AG04450 (cell line): Measurements from ENCODE around the gene LAMC2. TPM values are rescaled to one million over a fixed set of nuclear protein-coding genes. Genes with fewer than 3 reads are reported as not detected.

Experiments
- CTCF ChIA-PET: fragments of 300-600, 350-600 bp; formaldehyde crosslinking; extraction: SDS; loops from one replicate; lab custom pipeline; 2022; ENCODE audit warnings: antibody characterized with exemption, inconsistent platforms; lab: Charles Lee
- POLR2A ChIA-PET: fragments of 350-600 bp; formaldehyde crosslinking; extraction: SDS; loops from one replicate; lab custom pipeline; 2021; ENCODE audit warnings: antibody characterized with exemption, inconsistent platforms; lab: Yijun Ruan, JAX
- DNase-seq: peaks from one replicate; pipeline ENCODE4 v3.0.0-alpha.2; 2011; ENCODE audit warnings: low read depth, low spot score
- H3K27ac ChIP-seq: one replicate; pipeline ENCODE4 v1.5.1; 2012; ENCODE audit warnings: low read depth, low read length, control low read depth
- H3K27me3 ChIP-seq: one replicate; pipeline ENCODE4 v1.6.0; 2012; ENCODE audit warnings: low read length; ENCODE audit not compliant: control insufficient read depth, insufficient read depth
- H3K4me3 ChIP-seq: 2 replicates; pipeline ENCODE4 v1.5.1; 2011; ENCODE audit warnings: mild to moderate bottlenecking, low read depth, low read length, control low read depth
- H3K9me3 ChIP-seq: 2 replicates; pipeline ENCODE4 v1.5.1; 2012; ENCODE audit warnings: low read length; ENCODE audit not compliant: control insufficient read depth, insufficient read depth
- CTCF ChIP-seq: IDR thresholded peaks from 2 replicates; pipeline ENCODE4 v1.5.1; 2011; ENCODE audit warnings: low read depth, low read length, control low read depth, inconsistent platforms
- polyA plus RNA-seq: library from polyadenylated mRNA; depleted of rRNA; stranded (reverse); fragments of >200 nt; gene quantifications from 2 replicates; pipeline ENCODE4 v1.2.3, GENCODE V29; 2011; rRNA removed

The LAMC2 gene
- polyA plus RNA-seq, 1 experiment, result 1.6 TPM

- H3K27ac ChIP-seq, result no peak overlapping the region
- H3K4me3 ChIP-seq, result no peak overlapping the region
- ChIA-PET CTCF (interaction anchor here (1.5 kb wide), 1 partner anchor 13 kb away, joined by 4 read pairs; no protein-coding TSS in a partner anchor), POLR2A (no interaction called here)
- no peaks in the 10 kb centered on the region for H3K27me3 ChIP-seq
- DNase-seq, result no peak
- H3K9me3 ChIP-seq, result peaks cover 4% of the 10 kb centered on the region; the same call in 1 of the 2 replicates
- TF ChIP-seq CTCF, result no peak
These were observed 107.2 kb downstream of the LAMC2 start for GRCh38 chr1:183293241-183293640.

GRCh38 chr1:183293876-183294275 is 107.8 kb downstream of the LAMC2 start:
- Histone ChIP-seq H3K27ac (no peak overlapping the region), H3K4me3 (no peak overlapping the region), H3K27me3 (no peaks in the 10 kb centered on the region), H3K9me3 (no peaks in the 10 kb centered on the region)
- TF ChIP-seq CTCF, result no peak
- no peak for DNase-seq
- ChIA-PET POLR2A (no interaction called here), CTCF (interaction anchor here (1.5 kb wide), 1 partner anchor 12 kb away, joined by 4 read pairs; no protein-coding TSS in a partner anchor)

Other genes with a start within 250 kb of the LAMC2 start
- gene SHCBP1L, start 233.1 kb upstream of the LAMC2 start, polyA plus RNA-seq, result not detected in 2 replicates
- gene LAMC1, start 162.8 kb upstream of the LAMC2 start, polyA plus RNA-seq, result 322 and 348 TPM in 2 replicates
- 0.16 and 0.19 TPM in 2 replicates for gene NMNAT2, start 232.1 kb downstream of the LAMC2 start, polyA plus RNA-seq